ENCODE results near the gene ODAD3.
"Not testable (repeated sequence)": the region's sequence is repeated elsewhere in the genome, so short reads cannot be mapped to it uniquely, and the experiment has no call there.

Gene ODAD3

DNA sequence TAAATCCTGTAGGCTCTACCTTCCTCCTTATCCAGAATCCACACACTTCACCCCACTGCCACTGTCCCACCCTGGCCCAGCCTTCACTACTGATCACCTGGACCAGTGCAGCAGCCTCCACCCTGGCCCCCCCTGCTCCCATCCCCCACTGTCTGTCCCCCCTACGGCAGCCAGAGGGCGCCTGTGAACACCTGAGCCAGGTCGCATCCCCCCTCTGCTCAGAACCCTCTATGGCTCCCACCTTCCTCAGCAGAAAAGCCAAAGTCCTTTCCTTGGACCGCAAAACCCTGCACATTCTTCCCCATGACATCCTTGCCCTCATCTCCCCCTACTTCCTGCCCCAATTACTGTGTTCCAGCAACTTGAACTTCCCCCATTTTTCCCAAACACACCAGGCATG, 25.3 kb upstream of the ODAD3 start:
- no peak for DNase-seq (ENCODE audit: low spot score)

DNA sequence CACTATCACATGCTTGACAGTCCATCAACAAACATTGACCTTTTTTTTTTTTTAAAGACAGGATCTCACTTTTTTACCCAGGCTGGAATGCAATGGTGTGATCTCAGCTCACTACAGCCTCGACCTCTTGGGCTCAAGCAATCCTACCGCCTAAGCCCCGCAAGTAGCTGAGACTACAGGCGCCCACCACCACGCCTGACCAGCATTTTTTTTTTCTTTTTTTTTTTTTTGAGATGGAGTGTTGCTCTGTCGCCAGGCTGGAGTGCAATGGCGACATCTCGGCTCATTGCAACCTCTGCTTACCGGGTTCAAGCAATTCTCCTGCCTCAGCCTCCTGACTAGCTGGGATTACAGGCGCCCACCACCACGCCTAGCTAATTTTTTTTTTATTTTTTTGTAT, 24.0 kb upstream of the ODAD3 start:
- not testable (repeated sequence) for DNase-seq (ENCODE audit: low spot score)

DNA sequence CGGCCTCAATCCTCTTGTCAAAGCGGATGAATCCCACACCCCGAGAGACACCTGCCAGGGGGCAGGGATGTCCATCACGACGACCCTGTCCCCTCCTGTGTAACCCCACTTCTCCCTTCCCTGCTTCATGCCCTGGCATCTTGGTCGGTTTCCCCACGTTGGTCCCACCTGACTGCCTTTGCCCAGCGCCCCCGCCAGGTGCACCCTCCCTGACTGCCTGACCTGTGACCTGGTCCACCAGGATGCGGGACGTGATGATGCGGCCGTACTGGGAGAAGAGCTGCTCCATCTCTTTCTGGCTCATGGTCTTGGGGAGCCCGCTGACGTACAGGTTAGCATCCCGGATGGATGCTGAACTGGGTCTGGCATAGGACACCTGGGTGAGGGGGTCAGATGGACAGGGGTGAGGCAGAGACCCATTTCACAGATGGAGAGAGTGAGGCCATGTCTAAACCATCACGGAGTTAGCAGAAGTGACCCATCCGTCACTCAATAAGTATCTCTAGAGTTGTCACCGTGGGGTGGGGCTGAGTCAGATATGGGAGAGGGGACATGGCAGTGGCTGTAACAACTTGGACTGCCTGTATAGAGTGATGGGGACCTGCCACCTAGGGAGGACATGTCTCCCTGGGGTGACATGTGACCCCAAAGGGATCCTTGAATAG, 23.4 kb upstream of the ODAD3 start:
- no peak for DNase-seq (ENCODE audit: low spot score)

DNA sequence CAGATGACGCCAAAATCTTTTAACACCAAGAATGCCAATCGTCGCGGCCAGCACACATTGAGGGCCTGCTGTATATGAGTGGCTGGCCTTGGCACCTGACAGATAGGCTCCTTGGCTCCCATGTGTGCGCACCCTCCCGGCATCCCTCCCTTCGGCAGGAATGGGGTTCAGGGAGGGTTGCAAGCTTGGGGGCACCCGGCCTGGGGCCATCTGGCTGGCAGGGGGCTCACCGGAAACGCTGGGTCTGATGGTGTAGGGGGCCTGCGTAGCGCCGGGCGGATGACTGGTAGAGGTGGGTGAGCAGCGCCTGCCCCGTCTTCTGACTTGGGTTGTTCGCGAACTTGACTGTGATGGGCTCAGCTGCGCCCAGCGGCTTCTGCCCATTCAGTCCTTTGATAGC, 22.9 kb upstream of the ODAD3 start:
- DNase-seq (ENCODE audit: low spot score), result no peak

DNA sequence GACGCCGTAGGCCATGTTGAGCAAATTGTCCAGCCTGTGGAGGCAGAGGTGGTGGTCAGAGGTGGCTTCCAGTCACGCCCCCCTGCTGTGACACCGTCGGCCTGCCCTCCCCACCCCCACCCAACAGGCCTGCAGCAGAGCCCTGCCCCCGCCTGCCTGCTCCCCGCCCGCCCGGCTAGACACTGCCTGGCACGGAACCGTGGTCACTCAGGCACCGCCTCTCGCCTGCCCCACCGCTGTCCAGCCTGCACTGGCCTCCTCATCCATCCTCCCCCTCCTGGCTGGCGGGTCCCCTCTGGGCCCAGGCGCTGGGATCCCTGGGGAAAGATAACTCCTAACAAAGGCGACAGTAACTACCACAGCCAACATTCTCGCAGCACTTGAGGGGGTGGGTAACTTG, 22.2 kb upstream of the ODAD3 start:
- no peak for DNase-seq (ENCODE audit: low spot score)

DNA sequence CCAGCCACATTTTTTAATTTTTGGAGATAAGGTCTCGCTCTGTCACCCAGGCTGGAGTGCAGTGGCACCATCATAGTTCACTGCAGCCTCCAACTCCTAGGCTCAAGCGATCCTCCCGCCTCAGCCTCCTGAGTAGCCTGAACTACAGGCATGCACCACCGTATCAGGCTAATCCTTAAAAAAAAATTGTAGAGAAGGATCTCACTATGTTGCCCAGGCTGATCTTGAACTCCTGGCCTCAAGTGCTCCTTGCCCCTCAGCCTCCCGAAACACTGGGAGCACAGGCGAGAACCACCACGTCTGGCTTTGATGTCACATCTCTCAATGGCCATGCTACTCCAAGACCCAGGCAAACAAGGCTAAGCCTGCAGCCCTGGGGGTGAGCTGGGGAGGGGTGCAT, 21.7 kb upstream of the ODAD3 start:
- DNase-seq (ENCODE audit: low spot score), result no peak

DNA sequence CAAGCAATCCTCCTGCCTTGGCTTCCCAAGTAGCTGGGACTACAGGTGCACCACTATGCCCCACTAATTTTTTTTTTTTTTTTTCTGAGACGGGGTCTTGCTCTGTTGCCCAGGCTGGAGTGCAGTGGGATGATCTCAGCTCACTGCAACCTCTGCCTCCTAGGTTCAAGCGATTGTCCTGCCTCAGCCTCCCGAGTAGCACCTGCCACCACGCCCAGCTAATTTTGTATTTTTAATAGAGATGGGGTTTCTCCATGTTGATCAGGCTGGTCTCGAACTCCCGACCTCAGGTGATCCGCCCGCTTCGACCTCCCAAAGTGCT, 20.3 kb upstream of the ODAD3 start:
- DNase-seq (ENCODE audit: low spot score), result not testable (repeated sequence)

DNA sequence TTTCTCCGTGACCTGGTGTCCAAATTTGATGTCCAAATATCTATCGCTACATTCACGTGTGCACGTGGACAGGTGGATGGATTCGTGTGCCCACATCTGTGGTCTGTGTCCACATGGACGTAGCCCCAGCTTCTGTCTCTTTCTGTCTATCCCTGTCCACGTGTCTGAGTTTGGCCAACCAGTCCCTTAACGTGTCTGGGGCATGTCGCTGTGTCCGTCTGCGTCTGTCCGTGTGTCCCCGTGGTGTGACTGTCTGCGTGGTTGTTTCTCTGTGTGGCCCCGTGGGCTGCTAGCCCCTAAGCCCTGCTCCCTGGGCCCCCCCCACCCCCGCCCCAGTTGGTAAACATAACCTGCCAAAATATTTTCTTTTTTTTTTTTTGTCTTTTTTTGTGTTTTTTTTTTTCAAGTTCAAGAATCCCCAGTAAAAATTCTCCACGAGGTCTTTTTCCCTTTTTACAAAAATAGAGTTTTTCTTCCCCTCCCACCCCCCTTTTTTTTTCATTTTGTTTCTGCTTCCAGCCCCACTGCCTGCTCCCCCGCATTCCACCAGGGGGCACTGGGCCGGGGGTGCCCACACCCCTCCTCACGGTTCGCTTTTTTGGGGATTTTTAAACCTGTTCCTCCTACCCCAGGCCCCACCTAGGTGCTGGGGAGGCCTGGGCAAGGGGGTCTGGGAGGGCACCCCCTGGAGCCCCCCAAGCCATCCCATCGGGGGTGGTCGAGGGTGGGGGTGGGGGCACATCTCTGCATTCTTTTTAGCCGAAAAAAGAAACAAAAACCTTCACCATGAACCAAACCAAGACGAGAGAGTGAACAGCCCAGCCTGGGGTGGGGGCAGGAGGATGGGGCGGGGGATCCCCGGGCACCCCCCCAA, 18.8 kb upstream of the ODAD3 start:
- no peak for DNase-seq (ENCODE audit: low spot score)

DNA sequence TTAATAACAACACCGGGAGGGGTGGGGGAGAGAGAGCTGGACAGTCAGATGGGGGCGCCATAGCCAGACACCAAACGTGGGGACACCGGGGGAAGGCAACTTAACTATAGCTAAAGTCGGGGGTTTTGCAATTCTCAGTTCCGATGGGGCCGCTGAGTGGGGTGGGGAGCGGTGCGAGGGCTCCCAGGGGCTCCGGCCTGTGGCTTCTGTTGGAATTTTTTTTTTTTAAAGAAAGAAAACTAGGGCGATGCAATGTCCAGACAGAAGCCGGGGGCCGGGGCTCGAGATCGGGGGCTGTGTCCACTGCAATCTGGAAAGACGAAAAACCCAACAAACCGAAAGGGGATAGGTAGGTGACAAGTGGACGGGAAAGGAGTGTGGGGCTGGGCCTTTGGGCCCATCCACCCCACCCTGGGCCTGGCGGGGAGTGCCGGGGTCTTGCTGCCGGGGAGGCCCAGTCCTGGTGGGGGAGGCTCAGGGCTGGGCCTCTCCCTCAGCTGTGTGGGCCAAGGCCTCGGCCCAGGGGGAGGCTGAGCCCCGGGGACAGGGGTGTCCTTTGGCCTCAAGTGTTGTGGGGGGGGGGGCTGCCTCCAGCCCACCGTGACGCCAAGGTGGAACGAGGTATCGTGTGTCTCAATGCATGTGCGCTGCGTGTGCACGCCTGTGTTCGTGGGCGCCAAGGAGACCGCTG, 17.8 kb upstream of the ODAD3 start:
- no peak for DNase-seq (ENCODE audit: low spot score)

DNA sequence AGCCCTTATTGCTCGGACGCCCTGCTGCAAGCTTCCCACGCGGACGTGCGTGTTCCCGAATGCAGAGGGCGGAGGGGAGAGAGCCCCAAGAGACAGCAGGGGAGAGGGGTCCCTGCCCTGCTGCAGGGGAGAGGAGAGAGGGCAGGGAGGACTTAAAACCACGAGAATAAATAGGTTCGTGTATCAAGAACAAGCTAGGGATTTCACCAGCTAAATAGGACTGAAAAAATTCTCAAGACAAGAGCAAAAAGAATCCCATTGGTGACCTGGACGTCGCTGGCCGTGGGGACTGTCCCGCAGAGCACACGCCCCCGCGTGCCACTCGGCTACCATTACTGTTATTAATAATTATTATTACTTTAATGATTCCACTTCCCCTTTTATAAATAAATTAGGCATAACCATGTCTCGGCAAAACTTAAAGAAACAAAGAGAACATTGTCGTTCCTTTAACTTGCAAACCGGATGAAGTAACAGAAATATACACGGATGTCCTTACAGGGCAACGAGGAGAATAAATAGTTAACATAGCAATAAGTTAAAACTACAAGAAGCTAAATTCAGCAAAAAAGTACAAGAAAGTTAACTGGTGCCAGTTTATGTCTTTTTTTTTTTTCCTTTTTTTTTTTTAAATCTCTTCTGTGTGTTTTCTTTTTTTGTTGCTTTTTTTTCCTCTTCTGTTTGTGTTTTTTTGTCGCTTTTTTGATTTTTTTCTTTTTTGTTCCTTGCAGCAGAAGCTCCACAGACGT, 17.1 kb upstream of the ODAD3 start:
- DNase-seq (ENCODE audit: low spot score), result no peak

DNA sequence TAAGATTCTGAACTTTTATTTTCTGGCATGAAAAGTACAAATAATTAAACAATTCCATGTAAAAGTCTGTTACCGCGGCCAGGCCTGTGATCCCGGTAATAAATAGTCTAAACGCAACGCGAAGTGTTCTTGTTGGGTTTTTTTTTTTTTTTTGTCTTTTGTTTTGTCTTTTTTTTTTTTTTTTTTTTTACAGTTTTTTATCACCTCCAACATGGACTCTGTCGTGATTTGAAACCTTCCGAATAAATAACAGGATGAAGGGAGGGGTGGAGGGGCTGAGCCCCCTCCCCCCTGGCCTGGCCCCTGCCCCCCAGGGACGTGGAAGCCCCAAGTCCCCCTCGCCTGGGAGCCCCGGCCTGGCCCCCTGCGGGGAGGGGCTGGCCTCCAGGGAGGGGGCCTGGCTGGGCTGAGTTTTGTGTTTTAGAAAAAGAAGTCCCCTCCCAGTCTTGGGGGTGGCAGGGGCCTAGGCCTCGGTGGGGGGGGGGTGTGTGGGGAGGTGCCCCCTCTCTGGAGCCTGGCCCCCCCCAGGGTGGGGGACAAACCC, 16.5 kb upstream of the ODAD3 start:
- DNase-seq (ENCODE audit: low spot score), result no peak

DNA sequence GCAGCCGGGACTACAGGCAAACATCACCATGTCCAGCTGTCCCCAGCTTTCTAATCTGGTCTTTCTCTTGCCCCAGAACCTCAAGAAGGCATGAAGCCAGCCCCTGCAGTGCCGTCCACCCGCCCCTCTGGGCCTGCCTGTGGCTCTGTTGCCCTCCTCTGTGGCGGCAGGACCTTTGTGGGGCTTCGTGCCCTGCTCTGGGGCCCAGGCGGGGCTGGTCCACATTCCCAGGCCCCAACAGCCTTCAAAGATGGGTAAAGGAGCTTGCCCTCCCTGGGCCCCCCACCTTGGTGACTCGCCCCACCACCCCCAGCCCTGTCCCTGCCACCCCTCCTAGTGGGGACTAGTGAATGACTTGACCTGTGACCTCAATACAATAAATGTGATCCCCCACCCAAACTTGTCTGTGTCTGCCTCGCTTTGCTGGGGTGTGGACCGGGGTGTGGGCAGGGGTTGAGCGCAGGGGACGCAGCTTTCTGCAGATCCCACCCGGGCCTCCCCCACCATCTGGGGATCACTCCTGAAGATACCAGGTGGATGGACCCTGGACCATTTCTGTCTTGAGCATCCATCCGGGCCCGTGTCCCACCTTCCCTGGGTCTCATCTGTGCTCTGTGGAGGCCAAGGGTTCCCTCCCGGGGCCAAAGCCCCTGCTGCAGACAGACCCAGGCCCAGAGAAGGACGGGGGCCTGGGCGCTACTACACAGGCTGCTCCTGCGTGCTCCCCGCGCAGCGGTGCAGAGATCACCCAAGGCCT, 15.8 kb upstream of the ODAD3 start:
- DNase-seq (ENCODE audit: low spot score), result no peak

DNA sequence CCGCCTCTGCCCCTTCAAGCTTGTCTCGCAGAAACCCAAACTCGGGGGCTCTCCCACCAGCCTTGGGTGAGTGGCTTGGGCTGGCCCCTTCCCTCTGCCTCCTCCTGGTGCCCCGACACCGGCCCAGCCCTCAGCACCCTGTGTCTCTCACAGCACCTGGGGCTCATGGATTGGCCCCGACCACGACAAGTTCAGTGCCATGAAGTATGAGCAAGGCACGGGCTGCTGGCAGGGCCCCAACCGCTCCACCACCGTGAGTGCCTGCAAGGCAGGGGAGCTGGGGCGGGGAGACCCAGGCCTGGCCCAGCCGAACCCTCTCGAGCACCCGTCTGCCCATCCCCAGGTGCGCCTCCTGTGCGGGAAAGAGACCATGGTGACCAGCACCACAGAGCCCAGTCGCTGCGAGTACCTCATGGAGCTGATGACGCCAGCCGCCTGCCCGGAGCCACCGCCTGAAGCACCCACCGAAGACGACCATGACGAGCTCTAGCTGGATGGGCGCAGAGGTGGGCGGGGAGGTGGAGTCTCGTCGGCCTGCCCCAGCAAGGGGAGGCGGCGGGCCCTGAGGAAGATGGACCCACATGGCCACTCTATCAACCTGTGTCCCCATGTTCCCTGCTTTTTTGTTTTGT, 14.1 kb upstream of the ODAD3 start:
- DNase-seq (ENCODE audit: low spot score), result no peak

DNA sequence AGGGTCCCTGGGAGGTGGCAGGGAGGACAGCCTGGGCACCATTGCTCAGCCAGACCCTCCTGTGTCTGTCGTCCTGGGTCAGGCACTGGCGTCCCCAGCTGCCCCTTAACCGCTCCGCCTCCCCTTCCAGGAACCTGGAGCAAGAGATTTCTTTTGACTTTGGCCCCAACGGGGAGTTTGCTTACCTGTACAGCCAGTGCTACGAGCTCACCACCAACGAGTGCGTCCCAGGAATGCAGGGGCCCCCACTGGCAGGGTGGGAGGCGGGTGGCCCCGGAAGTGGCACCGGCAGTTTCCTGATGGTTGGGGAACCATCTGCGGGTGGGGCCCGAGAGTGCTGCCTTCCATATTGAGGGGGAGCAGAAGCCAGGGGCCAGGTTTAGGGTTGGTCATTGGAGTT, 13.5 kb upstream of the ODAD3 start:
- DNase-seq (ENCODE audit: low spot score), result no peak

DNA sequence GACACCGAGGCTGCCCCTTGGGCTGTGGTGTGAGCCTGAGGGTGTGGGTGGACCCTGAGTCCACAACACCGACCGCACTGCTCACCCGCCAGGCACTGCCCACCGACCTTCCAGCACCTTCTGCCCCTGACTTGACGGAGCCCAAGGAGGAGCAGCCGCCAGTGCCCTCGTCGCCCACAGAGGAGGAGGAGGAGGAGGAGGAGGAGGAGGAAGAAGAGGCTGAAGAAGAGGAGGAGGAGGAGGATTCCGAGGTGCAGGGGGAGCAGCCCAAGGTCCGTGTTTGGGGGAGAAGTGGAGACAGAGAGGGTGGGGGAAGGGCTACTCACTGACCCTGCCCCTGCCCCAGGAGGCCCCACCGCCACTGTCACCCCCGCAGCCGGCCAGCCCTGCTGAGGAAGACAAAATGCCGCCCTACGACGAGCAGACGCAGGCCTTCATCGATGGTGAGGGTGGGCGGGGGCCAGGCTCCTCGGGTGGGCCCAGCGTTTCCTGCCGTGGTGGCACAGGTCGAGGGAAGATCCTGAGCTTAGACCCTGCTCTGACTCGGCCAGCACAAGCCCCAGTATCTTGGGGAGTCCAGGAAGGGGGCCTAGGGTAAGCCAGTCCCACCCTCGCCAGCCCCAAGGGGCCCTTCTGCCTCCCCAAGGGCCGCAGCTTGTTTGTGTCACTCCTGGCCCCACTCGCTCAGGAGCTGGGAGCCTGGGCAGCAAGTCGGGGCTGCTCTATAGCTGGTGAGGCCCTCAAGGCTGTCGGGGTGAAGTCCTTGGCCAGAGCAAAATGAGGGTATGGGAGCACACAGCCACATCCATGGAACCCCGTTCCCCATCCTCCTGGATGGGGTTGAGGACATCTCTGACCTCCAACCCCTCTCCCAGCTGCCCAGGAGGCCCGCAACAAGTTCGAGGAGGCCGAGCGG, 12.7 kb upstream of the ODAD3 start:
- DNase-seq (ENCODE audit: low spot score), result no peak

DNA sequence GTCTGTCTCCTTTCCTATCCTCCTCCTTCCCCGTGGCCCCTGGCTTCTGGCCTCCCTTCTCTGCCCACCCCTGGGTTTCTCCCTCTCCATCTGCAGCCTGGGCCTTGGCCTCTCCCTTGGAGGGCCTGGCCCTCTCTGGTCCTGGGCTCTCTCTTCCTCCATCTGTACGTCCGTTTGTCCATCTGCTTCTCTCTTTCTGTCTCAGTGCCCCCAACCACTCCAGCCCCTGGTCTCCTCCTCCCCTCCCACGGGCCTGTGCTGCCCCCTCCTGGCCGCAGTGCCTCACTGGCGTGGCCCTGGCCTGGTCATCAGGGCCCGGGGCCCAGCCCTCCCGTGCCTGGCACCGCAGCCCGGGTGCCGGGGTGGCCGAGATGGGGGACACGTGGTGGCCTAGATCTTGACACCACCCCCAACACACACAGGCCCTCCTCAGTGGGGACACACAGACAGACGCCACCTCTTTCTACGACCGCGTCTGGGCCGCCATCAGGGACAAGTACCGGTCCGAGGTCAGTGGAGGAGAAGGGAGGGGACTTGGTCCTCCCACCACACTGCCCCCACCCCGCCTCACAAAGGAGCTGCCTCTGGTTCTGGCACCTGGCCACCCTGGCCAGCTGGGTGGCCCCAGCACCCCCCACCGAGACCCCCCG, 11.9 kb upstream of the ODAD3 start:
- peak; percentile 29 for DNase-seq (ENCODE audit: low spot score)

DNA sequence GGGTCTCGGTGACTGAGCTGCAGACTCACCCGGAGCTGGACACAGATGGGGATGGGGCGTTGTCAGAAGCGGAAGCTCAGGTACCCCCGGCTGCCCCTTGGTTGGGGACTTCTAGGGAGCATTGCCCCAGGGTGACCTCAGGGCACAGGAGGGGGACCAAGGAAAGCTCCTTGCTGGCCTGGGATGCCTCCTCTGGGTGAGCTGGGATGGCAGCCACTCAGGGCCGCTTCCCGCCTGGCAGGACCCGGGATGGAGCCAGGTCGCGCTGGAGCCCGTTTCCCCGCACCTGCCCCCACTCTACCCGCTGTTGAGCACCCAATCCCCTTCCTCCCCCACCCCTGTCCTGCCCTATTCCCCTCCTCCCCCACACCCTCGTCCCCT, 11.3 kb upstream of the ODAD3 start:
- no peak for DNase-seq (ENCODE audit: low spot score)

DNA sequence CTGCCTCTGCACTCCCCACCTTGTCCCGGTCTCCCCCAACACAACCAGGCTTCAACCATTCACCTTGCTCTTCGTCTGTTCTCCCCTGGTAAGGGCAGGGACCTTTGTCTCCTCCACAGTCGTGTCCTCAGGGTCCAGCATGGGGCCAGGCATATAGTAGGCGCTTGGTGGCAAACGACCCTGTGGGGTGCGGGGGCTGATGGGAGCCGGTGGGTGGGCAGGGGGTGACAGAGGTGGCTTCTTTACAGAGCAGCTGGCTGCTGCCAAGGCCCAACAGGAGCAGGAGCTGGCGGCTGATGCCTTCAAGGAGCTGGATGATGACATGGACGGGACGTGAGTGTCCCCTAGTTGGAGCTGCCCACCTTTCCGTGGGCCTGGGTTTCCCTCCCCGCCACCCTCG, 10.2 kb upstream of the ODAD3 start:
- DNase-seq (ENCODE audit: low spot score), result no peak

DNA sequence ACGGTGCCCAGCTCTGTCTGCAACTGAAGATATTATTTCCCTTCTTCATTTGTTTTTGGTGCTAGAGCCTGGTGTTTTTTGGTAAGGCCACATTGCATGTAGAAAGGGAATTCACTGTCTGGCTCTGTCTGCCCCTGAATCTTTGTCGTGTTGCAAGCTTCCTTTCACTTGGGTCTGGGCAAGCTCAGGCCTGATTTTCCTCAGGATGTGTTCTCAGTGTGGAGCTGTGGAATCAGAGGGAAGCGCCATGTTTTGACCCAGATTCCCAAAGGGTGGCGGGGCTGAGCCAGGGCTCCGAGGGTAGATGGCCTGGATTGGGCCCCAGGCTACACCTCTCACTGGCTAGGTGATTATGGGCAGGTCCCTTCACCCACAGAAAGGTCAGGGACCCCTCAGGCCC, 9.1 kb upstream of the ODAD3 start:
- no peak for DNase-seq (ENCODE audit: low spot score)

All from CD4-positive, alpha-beta T cell treated with Interleukin-15 for 4 hours (primary cell).